ENCODE data around the gene CYBC1. TPM values are rescaled to one million over a fixed set of nuclear protein-coding genes. Genes with fewer than 3 reads are reported as not detected.
A peak's percentile ranks its signal among the peaks of the same experiment; 100 is the strongest.

Gene CYBC1
- total RNA-seq (100 to 1,000 TPM in 1 of 2 donors, 10 to 100 TPM in 1; 90.2 to 116 TPM), polyA plus RNA-seq (ENCODE audit: insufficient read length in 6 of 6) (10 to 100 TPM; 47.0 to 54.2 (median 52.3) TPM)
- long read RNA-seq, donor 1, full-length matches to known transcripts: 19 of 19 reads
- long read RNA-seq, donor 1, partial matches to known transcripts: 0 of 19 reads
- long read RNA-seq, donor 1, other reads (novel, unspliced or antisense): 0 of 19 reads
- long read RNA-seq, donor 2, transcript CYBC1-201 (7 exons, 2,093 nt): major isoform, 11 of 23 reads
- long read RNA-seq, donor 2, partial matches to known transcripts: 0 of 23 reads
- long read RNA-seq, donor 2, other reads (novel, unspliced or antisense): 0 of 23 reads
- long read RNA-seq, donor 3, partial matches to known transcripts: 0 of 6 reads
- long read RNA-seq, donor 3, other reads (novel, unspliced or antisense): 0 of 6 reads
- long read RNA-seq, donor 4, transcript CYBC1-216 (8 exons, 841 nt): minor isoform, 5 of 77 reads
- long read RNA-seq, donor 4, transcript CYBC1-203 (6 exons, 2,050 nt): minor isoform, 7 of 77 reads
- long read RNA-seq, donor 4, transcript CYBC1-201 (7 exons, 2,093 nt): major isoform, 43 of 77 reads
- long read RNA-seq, donor 4, partial matches to known transcripts: 7 of 77 reads
- long read RNA-seq, donor 4, other reads (novel, unspliced or antisense): 9 of 77 reads
- long read RNA-seq, donor 5, transcript CYBC1-201 (7 exons, 2,093 nt): major isoform, 7 of 12 reads
- long read RNA-seq, donor 5, partial matches to known transcripts: 0 of 12 reads
- long read RNA-seq, donor 5, other reads (novel, unspliced or antisense): 0 of 12 reads
- long read RNA-seq, donor 6, partial matches to known transcripts: 0 of 7 reads
- long read RNA-seq, donor 6, other reads (novel, unspliced or antisense): 0 of 7 reads
- long read RNA-seq, donor 7, transcript CYBC1-201 (7 exons, 2,093 nt): major isoform, 10 of 43 reads
- long read RNA-seq, donor 7, partial matches to known transcripts: 8 of 43 reads
- long read RNA-seq, donor 7, other reads (novel, unspliced or antisense): 21 of 43 reads
- long read RNA-seq, donor 8, transcript CYBC1-201 (7 exons, 2,093 nt): major isoform, 9 of 14 reads
- long read RNA-seq, donor 8, partial matches to known transcripts: 0 of 14 reads
- long read RNA-seq, donor 8, other reads (novel, unspliced or antisense): 0 of 14 reads
- long read RNA-seq, donor 9: 0 reads
- long read RNA-seq, donor 10, full-length matches to known transcripts: 133 of 160 reads
- long read RNA-seq, donor 10, partial matches to known transcripts: 8 of 160 reads
- long read RNA-seq, donor 10, other reads (novel, unspliced or antisense): 19 of 160 reads
- long read RNA-seq, donor 11: 0 reads
- long read RNA-seq, donor 12, transcript CYBC1-201 (7 exons, 2,093 nt): major isoform, 13 of 15 reads
- long read RNA-seq, donor 12, partial matches to known transcripts: 0 of 15 reads
- long read RNA-seq, donor 12, other reads (novel, unspliced or antisense): 0 of 15 reads

DNA sequence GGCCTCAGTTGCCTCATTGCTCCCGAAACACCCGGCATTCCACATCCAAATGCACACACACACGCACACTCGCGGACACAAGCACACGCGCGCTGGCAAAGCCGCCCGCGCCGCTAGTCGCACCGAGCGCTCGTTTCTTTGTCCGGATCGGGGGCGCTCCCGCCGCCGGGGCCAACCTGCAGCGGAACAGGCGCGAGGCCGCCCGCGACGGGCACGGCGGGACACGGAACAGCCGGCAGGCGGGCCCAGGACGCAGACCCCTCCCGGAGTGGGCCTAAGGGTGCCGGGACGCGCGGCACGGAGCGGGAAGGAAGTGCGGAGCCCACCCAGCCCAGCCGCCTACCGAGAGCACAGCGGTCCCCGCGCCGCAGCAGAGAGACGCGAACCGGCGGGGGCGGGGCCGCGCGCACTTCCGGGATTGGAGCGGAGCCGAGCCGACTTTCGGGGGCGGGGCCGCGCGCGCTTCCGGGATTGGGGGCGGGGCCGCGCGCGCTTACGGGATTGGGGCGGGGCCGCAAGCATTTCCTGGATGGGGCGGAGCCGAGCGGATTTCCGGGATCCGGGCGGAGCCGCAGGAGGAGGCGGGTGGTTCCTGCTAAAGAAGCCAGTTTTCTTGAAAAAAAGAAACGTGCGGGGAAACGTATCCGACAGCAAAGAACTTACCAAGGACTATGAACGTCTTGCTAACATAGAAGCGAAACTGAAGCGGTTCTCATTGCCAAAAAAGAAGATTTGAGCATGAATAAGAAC, at the start of gene CYBC1:
Gene CYBC1 (minus strand): TSS at position 396 of the 750 bp plus-strand sequence. CDS start 1,498 bp downstream, outside the sequence.
- DNase-seq (peak; percentile 89 to 98 (median 94)), ATAC-seq (peak; percentile 96)
- Histone ChIP-seq H3K36me3 (peaks cover 0 to 19% of the 10 kb centered on the region in 2 donors), H3K27ac (peak within 1 kb of the TSS; percentile 88 to 93), H3K4me3 (peak within 1 kb of the TSS; percentile 91 to 93), H3K4me1 (peaks cover 13 to 61% of the 10 kb centered on the region in 2 donors), H3K9me3 (no peaks in the 10 kb centered on the region), H3K27me3 (no peaks in the 10 kb centered on the region)
- TF ChIP-seq CTCF (IDR thresholded peaks at IDR 0.05): no peak
- intact Hi-C loops (cut with DNase I): no loop called here

DNA sequence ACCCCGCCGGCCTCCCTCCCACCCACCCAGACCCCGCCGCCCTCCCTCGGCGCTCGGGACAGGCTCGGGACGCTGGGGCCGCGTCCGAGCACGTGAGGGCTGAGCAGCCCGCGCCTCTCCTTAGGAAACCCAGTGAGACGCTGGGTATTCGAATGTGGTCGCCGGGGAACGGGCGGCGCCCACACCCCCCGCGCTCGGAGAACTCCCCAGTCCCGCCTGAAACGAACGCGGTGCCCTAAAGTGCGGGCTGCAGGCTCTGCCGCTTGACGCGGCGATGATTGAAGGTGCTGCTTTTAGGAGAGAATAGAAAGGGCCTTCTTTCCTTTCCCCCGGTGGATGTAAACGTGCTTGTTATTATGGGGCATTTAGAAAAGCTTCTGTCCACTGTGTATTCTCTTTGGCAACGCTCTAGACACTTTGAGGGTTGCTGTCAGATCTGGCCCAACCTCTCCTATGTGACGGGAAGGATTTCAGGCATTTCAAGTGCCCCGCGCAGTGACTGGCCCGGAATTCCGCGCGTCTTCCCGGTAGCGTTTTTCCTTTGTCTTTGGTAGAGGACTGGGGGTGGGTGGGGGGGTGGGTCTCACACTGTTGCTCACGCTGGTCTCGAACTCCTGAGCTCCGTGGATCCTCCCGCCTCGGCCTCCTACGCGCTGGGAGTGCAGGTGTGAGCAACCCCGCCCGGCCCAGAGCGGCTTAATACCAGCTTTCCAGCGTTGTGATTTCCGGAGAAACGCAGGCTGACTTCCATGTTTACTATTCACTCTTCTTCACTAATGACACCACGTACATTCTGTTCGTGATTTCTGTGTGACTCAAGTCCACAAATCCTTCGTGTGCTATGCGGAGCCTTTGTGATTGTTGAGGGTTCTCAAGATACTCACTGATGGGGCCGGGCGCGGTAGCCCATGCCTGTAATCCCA, 47.2 kb upstream of the CYBC1 start:
- Histone ChIP-seq H3K4me3 (peak overlapping the region; percentile 49 to 60), H3K36me3 (no peaks in the 10 kb centered on the region), H3K27me3 (no peaks in the 10 kb centered on the region), H3K27ac (peak overlapping the region; percentile 84 to 87), H3K4me1 (peaks cover 5 to 39% of the 10 kb centered on the region in 2 donors), H3K9me3 (no peaks in the 10 kb centered on the region)
- peak; percentile 51 for ATAC-seq
- TF ChIP-seq CTCF (IDR thresholded peaks at IDR 0.05): no peak
- intact Hi-C loops (cut with DNase I): no loop called here
- DNase-seq: peak in 3 of 4 donors; percentile 47 to 85 (median 70)

- Histone ChIP-seq H3K4me1 (peaks cover 5 to 39% of the 10 kb centered on the region in 2 donors), H3K27me3 (no peaks in the 10 kb centered on the region), H3K36me3 (no peaks in the 10 kb centered on the region), H3K9me3 (no peaks in the 10 kb centered on the region), H3K27ac (peak overlapping the region; percentile 84 to 87), H3K4me3 (peak overlapping the region; percentile 49 to 60)
- DNase-seq (peak; percentile 93 to 100 (median 98)), ATAC-seq (peak; percentile 83)
- TF ChIP-seq CTCF (IDR thresholded peaks at IDR 0.05): no peak
- intact Hi-C loops (cut with DNase I): no loop called here
Measured at GRCh38 chr17:82496529-82497434, 46.2 kb upstream of the CYBC1 start.
